DND-41 (cell line): ENCODE data around the gene ERBB4.

ENCODE experiments used
- EZH2 ChIP-seq: IDR thresholded peaks from 3 replicates; pipeline ENCODE4 v1.6.1; 2012; ENCODE audit warnings: borderline replicate concordance, low read depth, mild to moderate bottlenecking, moderate library complexity, low read length, inconsistent platforms; ENCODE audit not compliant: severe bottlenecking
- TF ChIP-seq, protein P1 (sequence below): IDR thresholded peaks from 2 replicates; pipeline ENCODE4 v1.5.1; 2012; ENCODE audit warnings: borderline replicate concordance, low read length, moderate library complexity, mild to moderate bottlenecking; ENCODE audit not compliant: poor library complexity, severe bottlenecking; ENCODE audit errors: extremely low read depth

DNA sequence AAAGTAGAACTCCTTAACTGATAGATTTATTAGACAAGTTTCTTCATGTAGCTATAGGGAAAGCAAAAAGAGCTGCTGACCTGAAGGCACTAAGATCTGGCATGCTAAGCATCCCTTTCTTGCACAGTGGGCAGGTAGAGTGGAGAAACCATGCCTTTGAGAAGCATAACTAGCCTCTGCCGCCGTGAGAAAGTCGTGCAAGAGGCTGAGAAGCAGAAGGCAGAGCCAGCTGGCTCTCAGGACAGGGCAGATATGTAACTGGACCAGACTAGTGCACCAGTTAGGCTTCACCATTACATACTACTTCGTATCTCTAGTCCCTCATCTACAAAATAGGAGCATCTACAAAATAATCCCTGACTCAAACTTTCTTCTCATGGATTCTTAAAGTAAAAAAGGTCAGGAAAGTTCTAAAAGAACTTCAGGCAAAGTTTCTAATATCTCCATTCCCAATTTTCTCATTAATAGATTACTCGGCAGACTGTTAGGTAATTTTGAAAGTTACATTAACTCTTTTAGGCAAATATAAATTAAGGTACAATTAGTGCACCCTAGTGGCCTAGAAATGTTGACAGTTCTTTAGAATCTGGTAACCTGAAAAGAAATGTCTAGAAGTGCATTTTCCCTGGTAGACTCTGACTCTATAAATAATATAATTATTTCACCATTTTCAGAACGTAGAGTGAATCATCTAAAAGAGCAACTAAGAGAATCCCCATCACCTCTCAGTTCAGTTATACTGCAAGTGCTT lies 10.3 kb downstream of the ERBB4 start:
- TF ChIP-seq, protein P1, sequence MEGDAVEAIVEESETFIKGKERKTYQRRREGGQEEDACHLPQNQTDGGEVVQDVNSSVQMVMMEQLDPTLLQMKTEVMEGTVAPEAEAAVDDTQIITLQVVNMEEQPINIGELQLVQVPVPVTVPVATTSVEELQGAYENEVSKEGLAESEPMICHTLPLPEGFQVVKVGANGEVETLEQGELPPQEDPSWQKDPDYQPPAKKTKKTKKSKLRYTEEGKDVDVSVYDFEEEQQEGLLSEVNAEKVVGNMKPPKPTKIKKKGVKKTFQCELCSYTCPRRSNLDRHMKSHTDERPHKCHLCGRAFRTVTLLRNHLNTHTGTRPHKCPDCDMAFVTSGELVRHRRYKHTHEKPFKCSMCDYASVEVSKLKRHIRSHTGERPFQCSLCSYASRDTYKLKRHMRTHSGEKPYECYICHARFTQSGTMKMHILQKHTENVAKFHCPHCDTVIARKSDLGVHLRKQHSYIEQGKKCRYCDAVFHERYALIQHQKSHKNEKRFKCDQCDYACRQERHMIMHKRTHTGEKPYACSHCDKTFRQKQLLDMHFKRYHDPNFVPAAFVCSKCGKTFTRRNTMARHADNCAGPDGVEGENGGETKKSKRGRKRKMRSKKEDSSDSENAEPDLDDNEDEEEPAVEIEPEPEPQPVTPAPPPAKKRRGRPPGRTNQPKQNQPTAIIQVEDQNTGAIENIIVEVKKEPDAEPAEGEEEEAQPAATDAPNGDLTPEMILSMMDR, result no peak
- no peak for TF ChIP-seq EZH2
